ENCODE measurements around the gene CACNB3.

DNA sequence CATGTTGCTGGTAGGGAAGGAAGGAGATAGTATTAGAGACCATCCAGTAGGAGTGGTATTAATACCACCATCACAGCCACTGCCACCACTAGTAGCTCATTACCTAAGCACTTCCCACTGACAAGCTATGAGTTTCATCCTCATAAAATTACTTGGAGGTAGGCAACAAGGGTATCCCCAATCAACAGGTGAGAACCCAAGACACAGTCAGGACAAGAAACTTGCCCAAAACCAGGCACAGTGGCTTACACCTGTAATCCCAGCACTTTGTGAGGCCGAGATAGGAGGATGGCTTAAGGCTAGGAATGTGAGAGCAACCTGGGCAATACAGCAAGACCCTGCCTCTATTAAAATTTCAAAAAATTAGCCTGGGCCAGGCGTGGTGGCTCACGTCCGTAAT lies 34.9 kb upstream of the CACNB3 start:
- TF ChIP-seq CTCF (IDR thresholded peaks at IDR 0.05; ENCODE audit: low read depth, low read length, poor library complexity, severe bottlenecking) (no peak), EZH2phosphoT487 (IDR thresholded peaks at IDR 0.05; ENCODE audit: borderline replicate concordance, low read length) (no peak)

Data from DOHH2 (cell line).